ENCODE results near the gene ATXN1. TPM values are rescaled to one million over a fixed set of nuclear protein-coding genes. Genes with fewer than 3 reads are reported as not detected.
"Not testable (repeated sequence)": the region's sequence is repeated elsewhere in the genome, so short reads cannot be mapped to it uniquely, and the experiment has no call there.

Gene ATXN1
- total RNA-seq, 1 experiment from 2014 or later: 19.7 TPM

DNA sequence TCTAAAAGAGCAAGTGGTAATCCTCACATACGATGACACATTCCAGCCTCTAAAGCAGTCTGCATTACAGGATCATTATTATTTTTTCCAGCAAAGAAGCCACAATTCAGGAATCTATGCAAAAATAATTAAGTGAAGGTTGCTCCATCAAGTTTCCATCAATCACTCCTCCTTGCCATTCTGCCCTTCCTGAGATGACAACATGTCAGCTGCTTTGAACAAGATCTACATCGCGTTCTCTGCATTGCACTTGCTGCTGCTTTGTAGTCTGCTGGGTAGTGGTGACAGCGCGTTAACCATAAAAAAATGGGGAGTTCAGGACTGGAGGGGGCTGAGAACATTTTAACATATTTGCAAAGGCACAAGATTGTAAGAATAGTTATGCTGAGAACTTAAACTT is 375.2 kb downstream of the ATXN1 start:
- CTCF ChIA-PET: no interaction called here
- Mint-ChIP-seq H3K36me3 (ENCODE audit: insufficient read depth, unreplicated experiment) (no peaks in the 10 kb centered on the region), H3K4me1 (ENCODE audit: low read depth, unreplicated experiment) (no peaks in the 10 kb centered on the region), H3K27ac (ENCODE audit: unreplicated experiment) (no peak overlapping the region), H3K4me3 (ENCODE audit: low read depth, unreplicated experiment) (no peak overlapping the region), H3K9me3 (ENCODE audit: low read depth, unreplicated experiment) (no peaks in the 10 kb centered on the region), H3K27me3 (ENCODE audit: unreplicated experiment) (no peaks in the 10 kb centered on the region)
- no peak for DNase-seq
- BruUV-seq (replicated peaks): no TSS peak
- intact Hi-C loops (cut with micrococcal nuclease; ENCODE audit: unreplicated experiment): no loop called here
- TF ChIP-seq CTCF (IDR thresholded peaks at IDR 0.05; ENCODE audit: unreplicated experiment): no peak

- intact Hi-C loops (cut with micrococcal nuclease; ENCODE audit: unreplicated experiment): no loop called here
- no peak overlapping the region for H3K4me3 Mint-ChIP-seq (ENCODE audit: low read depth, unreplicated experiment)
- no peak overlapping the region for H3K27ac Mint-ChIP-seq (ENCODE audit: unreplicated experiment)
- CTCF ChIA-PET: no interaction called here
- H3K36me3 Mint-ChIP-seq (ENCODE audit: insufficient read depth, unreplicated experiment): no peaks in the 10 kb centered on the region
- no peak for DNase-seq
- H3K4me1 Mint-ChIP-seq (ENCODE audit: low read depth, unreplicated experiment): no peaks in the 10 kb centered on the region
- no TSS peak for BruUV-seq (replicated peaks)
- no peaks in the 10 kb centered on the region for H3K27me3 Mint-ChIP-seq (ENCODE audit: unreplicated experiment)
- H3K9me3 Mint-ChIP-seq (ENCODE audit: low read depth, unreplicated experiment): no peaks in the 10 kb centered on the region
- TF ChIP-seq CTCF (IDR thresholded peaks at IDR 0.05; ENCODE audit: unreplicated experiment): no peak
These were observed 377.6 kb downstream of the ATXN1 start for GRCh38 chr6:16383607-16384206.

DNA sequence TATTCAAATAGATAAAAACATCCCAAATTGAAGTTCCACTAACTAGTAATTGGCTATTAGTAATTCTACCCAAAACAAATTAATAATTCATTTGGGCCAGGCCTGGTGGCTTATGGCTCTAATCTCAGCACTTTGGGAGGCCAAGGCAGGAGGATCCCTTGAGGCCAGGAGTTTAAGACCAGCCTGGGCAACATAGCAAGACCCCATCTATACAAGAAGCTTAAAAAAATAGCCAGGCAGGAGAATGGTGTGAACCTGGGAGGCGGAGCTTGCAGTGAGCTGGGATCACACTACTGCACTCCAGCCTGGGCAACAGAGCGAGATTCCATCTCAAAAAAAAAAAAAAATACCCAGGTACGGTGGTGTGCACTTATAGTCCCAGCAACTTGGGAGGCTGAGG is 379.3 kb downstream of the ATXN1 start:
- H3K4me1 Mint-ChIP-seq (ENCODE audit: low read depth, unreplicated experiment); intact Hi-C loops (cut with micrococcal nuclease; ENCODE audit: unreplicated experiment); CTCF ChIA-PET; DNase-seq; H3K27ac Mint-ChIP-seq (ENCODE audit: unreplicated experiment); H3K4me3 Mint-ChIP-seq (ENCODE audit: low read depth, unreplicated experiment); BruUV-seq (replicated peaks); H3K36me3 Mint-ChIP-seq (ENCODE audit: insufficient read depth, unreplicated experiment); H3K27me3 Mint-ChIP-seq (ENCODE audit: unreplicated experiment); H3K9me3 Mint-ChIP-seq (ENCODE audit: low read depth, unreplicated experiment): not testable (repeated sequence)

- no TSS peak for BruUV-seq (replicated peaks)
- Mint-ChIP-seq H3K9me3 (ENCODE audit: low read depth, unreplicated experiment) (no peaks in the 10 kb centered on the region), H3K27ac (ENCODE audit: unreplicated experiment) (no peak overlapping the region), H3K4me3 (ENCODE audit: low read depth, unreplicated experiment) (no peak overlapping the region), H3K27me3 (ENCODE audit: unreplicated experiment) (no peaks in the 10 kb centered on the region), H3K4me1 (ENCODE audit: low read depth, unreplicated experiment) (no peaks in the 10 kb centered on the region), H3K36me3 (ENCODE audit: insufficient read depth, unreplicated experiment) (no peaks in the 10 kb centered on the region)
- DNase-seq: no peak
- CTCF ChIA-PET: interaction anchor here (0.5 kb wide), 1 partner anchor 249 kb away, joined by 3 read pairs; no protein-coding TSS in a partner anchor
- intact Hi-C loops (cut with micrococcal nuclease; ENCODE audit: unreplicated experiment): no loop called here
- TF ChIP-seq CTCF (IDR thresholded peaks at IDR 0.05; ENCODE audit: unreplicated experiment): no peak
These were observed 380.9 kb downstream of the ATXN1 start for GRCh38 chr6:16380220-16380809.

GRCh38 chr6:16378360-16378759 is 382.9 kb downstream of the ATXN1 start:
- intact Hi-C loops (cut with micrococcal nuclease; ENCODE audit: unreplicated experiment); H3K9me3 Mint-ChIP-seq (ENCODE audit: low read depth, unreplicated experiment); H3K27ac Mint-ChIP-seq (ENCODE audit: unreplicated experiment); BruUV-seq (replicated peaks); H3K27me3 Mint-ChIP-seq (ENCODE audit: unreplicated experiment); H3K36me3 Mint-ChIP-seq (ENCODE audit: insufficient read depth, unreplicated experiment); CTCF ChIA-PET; H3K4me3 Mint-ChIP-seq (ENCODE audit: low read depth, unreplicated experiment); DNase-seq; H3K4me1 Mint-ChIP-seq (ENCODE audit: low read depth, unreplicated experiment): not testable (repeated sequence)

Data from Calu3 (cell line).